GM08714 (cell line): ENCODE measurements around the gene ETHE1.
A peak's percentile ranks its signal among the peaks of the same experiment; 100 is the strongest.

Source experiments
- H3K4me3 ChIP-seq: fragments of 200-500 bp; sonication (Bioruptor generic); 2 replicates; pipeline ENCODE4 v1.5.1; 2014; ENCODE audit warnings: mild to moderate bottlenecking, low read length, inconsistent platforms
- ZNF274 ChIP-seq: IDR thresholded peaks from 2 replicates; pipeline ENCODE4 v1.6.1; 2012; ENCODE audit warnings: mild to moderate bottlenecking, low read depth, low read length

The ETHE1 gene, protein sequence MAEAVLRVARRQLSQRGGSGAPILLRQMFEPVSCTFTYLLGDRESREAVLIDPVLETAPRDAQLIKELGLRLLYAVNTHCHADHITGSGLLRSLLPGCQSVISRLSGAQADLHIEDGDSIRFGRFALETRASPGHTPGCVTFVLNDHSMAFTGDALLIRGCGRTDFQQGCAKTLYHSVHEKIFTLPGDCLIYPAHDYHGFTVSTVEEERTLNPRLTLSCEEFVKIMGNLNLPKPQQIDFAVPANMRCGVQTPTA

DNA sequence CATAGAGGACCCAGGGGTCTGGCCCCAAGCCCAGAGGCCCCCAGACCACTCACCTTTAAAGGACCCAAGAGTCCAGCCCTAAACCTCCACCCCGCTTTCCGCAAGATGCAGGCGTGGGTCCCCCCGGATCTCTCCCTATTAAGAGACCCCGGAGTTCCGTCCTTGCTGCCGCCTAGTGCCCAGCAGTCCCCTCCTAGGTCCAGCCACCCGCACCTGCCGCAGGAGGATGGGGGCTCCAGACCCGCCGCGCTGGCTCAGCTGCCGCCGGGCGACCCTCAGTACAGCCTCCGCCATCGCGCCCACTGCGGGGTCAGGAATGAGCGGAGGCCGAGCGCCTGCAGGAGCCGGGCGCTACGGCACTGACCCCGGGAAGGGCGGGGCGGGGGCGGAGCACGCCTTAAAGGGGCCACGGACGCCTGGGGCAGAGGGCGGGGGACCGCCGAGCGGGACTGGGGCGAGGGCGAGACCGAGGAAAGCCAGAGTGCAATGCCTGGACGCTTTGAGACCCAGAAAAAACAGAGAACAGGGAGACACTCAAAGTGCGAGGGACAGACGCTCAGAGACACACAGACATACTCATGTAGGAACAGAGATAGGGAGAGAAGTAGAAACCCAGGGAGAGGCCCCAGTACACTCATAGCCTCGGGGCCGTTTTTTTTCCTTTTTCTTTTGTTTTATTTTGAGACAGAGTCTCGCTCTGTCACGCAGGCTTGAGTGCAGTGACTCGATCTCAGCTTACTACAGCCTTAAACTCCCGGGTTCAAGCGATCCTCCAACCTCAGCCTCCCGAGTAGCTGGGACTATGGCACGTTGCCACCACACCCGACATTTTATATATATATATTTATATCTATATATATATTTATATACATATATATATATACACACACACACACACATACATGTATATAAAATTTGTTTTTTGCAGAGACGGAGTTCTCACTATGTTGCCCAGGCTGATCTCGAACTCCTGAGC is at the start of gene ETHE1:
Gene ETHE1, minus strand, starts transcription at position 318 of the 976 bp plus-strand sequence. Its CDS starts 24 bp downstream, at position 294.
- no peak for TF ChIP-seq ZNF274
- peak within 1 kb of the TSS; percentile 93 for H3K4me3 ChIP-seq

DNA sequence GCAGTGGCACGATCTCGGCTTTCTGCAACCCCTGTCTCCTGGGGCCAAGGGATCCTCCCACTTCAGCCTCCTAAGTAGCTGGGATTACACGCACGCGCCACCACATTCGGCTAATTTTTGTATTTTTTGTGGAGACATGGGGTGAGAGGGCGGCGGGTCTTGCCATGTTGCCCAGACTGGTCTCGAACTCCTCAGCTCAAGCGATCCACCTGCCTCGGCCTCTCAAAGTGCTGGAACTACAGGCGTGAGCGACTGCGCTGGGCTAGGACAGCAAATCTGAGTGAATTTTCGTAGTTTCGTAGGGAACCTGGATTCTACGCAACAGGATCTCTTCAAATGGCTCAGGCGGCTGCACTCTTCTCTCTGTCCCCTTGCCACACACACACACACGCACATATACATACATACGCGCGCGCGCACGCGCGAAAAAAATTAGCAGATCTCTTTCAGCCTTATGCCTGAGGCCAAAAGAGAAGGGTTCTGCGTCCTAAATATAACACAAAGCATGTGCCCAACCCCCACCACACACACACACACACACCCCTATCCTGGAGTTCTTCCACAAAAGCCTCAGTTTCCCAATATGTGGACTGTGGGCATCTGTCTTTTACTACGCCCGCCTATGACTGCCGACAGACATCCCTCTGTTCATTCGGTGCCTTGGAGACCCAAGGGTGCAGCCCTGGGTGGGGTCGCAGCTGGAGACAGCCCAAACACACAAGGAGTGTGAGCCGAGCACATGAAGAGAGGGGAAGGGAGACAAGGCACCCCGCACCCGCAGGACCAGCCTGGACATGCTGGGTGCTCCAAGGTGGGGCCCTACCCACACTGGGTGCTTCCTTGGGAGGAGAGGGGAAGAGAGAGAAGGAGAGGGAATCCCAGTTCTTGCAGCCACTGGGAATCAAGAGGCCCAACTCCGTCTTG is 49.2 kb upstream of the ETHE1 start:
- peak overlapping the region; percentile 48 for H3K4me3 ChIP-seq

DNA sequence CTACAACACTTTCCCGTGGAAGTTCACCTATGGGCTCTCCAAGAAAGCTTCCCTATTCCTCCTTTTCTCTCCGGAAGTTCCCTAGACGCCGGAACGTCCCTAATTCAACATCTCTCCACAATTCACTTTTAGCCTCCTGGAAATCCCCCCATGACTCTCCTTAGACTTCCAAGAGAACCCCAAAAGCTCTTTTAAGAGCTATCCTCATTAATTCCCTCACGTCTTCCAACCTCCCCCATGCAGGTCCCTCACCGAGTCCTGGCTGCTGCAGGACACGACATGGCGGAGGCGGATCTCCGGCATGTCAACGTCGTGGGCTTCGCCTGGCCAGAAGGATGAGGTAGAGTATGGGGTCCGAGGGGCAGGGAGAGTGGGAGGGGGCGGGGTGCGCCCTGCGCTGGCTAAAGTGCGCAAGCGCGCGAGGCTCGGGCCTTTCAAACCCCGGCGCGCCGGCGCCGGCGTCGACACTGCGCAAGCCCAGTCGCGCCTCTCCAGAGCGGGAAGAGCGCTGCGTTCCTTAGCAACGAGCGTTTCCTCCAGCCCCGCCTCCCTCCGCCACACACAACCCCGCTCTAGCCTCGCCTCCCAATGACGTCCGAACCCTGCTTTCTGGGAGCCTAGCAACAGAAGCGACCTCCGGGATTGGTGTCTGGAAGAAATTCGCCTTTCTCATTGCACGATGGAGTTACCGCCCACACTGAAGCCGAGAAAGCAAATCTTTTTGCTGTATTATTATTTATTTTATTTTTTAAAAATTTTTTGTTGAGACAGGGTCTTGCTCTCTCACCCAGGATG is 48.4 kb upstream of the ETHE1 start, which contains the start of the genes PINLYP and XRCC1:
Gene PINLYP, plus strand, starts transcription at position 646 of the 795 bp plus-strand sequence. CDS start 1,391 bp downstream, outside the sequence.
Gene XRCC1, minus strand, starts transcription at position 372 of the 795 bp plus-strand sequence. Its CDS starts 69 bp downstream, at position 303.
- H3K4me3 ChIP-seq, result peak within 1 kb of the TSS; percentile 96
- TF ChIP-seq ZNF274, result no peak

More for the DNA sequence above, 49.2 kb upstream of the ETHE1 start:
- TF ChIP-seq ZNF274, result no peak

DNA sequence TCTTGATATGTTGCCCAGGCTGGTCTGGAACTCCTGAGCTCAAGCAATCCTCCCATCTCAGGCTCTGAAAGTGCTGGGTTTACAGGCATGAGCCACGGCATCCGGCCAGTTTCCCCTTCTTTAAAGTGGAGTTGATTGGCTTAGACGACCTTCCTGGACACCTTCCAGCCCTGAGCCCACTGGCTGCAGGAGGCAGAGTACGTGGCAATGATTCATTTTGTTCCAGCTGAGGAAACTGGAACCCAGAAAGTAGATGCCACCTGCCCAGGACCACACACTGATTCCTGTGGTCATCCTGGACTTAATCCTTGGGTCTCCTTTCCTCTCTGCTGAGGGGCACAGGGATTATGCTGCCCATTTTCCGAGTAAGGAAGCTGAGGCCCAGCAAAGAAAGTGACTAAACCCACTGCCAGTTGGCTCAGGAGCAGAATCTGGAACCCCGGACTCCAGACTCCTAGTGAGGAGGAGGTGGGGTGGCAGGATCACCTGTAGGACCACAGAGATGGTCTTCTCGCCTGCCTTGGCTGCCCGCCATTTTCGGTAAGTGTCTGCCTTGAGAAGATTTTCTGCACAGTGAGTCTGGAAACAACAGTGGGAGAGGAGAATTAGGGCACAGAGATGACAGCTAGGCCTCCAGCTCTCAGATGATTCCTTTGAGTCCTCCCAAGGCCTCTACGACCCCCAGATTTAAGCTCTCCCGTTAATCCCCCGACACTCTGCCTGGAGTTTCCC is 47.6 kb upstream of the ETHE1 start:
- peak overlapping the region; percentile 96 for H3K4me3 ChIP-seq
- TF ChIP-seq ZNF274, result no peak

DNA sequence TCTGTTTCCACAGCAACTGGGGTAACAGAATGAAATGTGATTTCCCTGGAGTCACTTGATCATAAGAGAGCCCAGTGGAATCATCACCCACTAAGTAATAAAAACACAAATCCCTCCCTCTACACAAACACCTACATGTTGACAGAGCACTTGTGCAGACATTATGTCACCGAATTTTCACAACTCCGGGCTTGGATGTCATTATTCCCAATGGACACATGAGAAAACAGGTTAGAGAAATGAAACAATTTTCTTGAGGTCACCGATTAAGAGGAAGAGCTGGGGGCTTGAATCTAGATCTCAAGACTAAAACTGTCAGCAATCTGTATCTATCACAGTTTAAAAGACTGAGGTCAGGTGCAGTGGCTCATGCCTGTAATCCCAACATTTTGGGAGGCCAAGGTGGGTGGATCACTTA is 45.2 kb upstream of the ETHE1 start:
- no peak overlapping the region for H3K4me3 ChIP-seq
- TF ChIP-seq ZNF274, result no peak

DNA sequence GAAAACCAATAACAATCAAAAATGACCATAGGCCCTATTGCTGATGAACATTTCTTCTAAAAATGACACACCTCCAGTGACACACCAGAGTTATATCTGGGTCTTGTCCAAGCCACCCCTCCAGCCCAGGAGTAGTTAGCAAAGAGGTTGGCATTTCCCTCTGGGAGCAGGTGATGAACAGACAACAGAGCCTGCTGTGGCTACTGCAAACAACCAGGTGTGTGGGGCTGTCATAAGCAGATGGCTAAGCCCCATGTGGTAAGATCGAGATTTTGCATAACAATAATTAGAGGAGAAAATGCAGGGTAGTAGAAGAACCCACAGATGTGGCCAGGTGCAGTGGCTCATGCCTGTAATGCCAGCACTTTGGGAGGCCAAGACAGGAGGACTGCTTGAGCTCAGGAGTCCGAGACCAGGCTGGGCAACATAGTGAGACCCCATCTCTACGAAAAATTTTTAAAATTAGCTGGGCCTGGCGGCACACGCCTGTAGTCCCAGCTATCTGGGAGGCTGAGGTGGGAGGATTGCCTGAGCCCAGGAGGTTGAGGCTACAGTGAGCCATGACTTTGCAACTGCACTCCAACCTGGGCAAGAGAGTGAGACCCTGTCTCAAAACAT is 43.3 kb upstream of the ETHE1 start:
- TF ChIP-seq ZNF274, result no peak
- H3K4me3 ChIP-seq, result no peak overlapping the region

DNA sequence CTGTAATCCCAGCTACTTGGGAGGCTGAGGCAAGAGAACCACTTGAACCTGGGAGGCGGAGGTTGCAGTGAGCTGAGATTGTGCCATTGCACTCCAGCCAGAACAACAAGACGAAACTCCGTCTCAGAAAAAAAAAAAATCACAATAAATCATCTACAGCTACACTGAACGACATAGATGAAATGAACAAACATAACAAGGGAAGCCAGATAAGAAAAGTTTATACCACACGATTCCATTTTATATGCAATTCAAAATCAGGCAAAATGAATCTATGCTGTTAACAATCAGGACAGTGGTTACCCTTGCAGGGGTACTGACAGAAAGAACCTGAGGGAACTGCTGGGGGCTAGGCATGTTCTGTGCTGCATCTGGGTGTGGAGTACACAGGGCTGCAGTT is 42.7 kb upstream of the ETHE1 start:
- no peak for TF ChIP-seq ZNF274
- H3K4me3 ChIP-seq, result no peak overlapping the region

DNA sequence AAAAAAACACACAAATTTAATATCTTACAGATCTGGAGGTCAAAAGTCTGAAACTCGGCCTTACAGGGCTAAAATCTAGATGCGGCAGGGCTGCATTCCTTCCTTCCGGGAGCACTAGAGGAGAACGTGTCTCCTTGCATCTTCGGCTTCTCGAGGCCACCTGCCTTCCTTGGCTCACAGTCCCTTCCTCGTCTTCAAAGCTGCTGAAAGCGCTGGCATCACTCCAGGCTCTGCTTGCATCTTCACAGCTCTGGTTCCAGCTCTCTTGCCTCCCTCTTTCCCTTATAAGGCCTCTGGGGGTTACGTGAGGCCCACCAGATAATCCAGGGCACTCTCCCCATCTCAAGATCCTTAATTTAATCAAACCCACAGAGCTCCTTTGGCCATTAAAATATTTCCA is 37.8 kb upstream of the ETHE1 start:
- TF ChIP-seq ZNF274, result no peak
- no peak overlapping the region for H3K4me3 ChIP-seq

DNA sequence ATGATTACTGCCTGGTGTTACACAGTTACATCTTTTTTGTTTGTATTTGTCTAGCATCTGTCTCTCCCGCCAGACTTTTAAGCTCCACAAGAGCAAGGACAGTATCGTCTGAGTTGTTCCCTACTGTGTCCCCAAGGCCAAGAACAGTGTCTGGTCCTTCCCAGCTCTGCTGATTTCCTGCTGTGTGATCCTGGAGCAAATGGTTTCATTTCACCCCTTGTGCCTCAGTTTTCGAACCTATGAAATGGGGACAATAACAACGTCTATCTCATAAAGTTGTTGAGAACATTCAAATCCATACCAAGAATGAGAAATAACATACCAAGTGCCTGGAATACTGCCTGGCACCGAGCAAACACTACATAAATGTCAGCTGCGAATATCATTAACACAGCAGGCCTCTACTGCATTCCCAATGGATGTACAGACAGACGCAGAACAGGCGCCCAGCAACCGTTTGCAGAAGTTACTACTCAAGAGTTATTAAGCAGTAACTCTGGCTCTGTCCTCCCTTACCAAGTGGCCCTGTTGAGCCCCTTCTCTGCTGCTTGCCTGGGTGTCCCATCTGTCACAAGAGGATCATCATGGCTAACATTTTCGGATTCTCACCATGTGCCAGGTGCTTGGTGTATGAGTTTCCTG is 36.9 kb upstream of the ETHE1 start:
- TF ChIP-seq ZNF274, result no peak
- no peak overlapping the region for H3K4me3 ChIP-seq

DNA sequence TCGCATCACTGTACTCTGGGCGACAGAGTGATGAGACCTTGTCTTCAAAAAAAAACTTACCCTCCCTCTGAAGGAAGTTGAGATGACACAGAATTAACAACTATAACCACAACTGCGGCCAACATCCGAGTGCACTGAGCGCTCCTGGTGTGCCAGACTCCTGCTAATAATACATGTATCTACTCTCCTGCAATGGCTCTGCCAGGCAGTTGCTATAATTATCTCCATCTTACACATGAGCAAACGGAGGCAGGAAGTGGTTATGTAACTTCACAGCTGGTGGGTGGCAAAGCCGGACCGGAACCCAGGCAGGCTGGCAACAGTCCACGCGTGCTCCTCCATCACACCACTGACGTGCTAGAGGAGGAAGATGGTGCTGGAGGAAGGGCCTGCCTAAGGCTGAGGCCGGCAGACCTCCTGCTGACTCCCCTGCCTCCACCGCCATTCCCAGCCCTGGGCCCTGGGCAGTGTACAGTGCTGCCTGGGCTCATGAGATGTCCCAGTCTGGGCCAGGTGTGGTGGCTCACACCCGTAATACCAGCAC is 35.8 kb upstream of the ETHE1 start:
- no peak for TF ChIP-seq ZNF274
- H3K4me3 ChIP-seq, result no peak overlapping the region; the same call in 1 of the 2 replicates

DNA sequence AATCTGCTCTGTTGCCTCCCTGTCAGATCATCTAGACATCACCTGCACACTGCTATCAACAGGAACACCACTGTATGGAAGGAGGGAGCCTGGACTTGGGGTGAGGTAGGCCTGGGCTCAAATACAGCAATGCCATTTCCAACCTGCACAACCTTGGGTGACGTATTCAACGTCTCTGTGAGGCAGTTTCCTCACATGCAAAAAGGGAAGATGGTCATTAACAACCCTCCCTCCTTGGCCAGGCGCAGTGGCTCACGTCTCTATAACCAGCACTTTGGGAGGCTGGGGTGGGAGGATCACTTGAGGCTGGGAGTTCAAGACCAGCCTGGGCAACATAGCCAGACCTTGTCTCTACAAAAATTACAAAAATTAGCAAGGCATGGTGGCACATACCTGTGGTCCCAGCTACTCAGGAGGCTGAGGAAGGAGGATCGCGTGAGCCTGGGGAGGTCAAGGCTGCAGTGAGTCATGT is 35.3 kb upstream of the ETHE1 start:
- H3K4me3 ChIP-seq, result peak overlapping the region; percentile 19; the same call in 1 of the 2 replicates
- TF ChIP-seq ZNF274, result no peak
